Stimulated activated CD4-positive, alpha-beta T cell treated with anti-CD3 and anti-CD28 coated beads, Interleukin-1b, Interleukin-23, amount 100 ng/mL, for 4 hours (primary cell): ENCODE measurements around the gene PVALB.
A peak's percentile ranks its signal among the peaks of the same experiment; 100 is the strongest.

Source experiments
- DNase-seq, 2 donors: peaks; one replicate each; pipeline ENCODE4 v3.0.0-alpha.2; 2020; ENCODE audit warnings: low read depth in 2 of 2

The PVALB gene

DNA sequence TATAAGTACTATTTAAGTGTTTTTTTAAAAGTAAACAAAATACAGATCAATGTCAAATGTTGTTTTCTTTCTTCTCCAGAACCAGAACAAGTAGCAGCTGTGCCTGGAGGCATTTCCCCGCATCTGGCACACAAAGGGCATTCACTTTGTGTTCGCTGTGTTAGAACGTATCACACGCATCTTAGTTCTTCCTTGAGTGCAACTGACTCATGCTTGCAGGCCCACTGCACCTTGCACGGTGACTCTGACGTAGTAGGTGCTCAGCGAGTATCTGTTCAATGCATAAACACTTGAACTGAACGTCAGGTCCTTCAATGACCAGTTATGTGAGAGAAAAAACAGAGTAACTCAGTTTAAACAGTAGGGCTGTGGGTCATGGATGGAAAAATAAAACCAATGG, 44.4 kb downstream of the PVALB start:
- DNase-seq, result no peak

DNA sequence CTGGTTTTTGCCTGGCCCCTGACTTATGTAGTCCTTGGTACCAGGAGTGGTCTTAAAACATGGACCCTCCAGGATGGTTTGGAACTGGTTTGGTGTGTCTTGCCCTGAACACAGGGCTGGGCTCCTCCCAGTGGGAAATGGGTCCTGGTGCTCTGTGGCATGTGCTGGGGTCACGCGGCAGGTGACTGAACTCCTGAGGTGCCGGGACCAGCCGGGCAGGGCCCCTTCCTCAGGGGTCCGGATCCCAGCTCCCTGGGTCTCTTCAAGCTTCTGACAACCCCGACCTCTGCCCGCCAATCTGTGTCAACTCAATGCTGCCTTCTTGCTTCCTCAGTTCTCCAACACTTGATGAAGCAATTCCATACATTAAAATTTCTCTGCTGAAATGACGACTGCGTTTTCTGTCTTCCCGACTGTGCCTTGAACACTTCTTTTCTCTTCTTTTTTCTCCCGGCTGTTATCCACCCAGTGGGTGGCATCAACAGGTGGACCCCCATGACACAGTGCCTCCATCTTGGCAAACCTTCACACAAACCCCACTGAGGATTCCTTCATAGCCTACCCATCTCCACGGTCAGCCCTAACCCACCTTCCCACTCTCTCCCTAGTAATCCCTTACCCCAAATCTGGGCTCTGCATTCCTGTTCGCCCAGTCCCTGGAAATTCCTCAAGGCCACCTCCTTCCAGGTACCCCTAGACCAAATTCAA, 45.3 kb downstream of the PVALB start:
- no peak for DNase-seq

DNA sequence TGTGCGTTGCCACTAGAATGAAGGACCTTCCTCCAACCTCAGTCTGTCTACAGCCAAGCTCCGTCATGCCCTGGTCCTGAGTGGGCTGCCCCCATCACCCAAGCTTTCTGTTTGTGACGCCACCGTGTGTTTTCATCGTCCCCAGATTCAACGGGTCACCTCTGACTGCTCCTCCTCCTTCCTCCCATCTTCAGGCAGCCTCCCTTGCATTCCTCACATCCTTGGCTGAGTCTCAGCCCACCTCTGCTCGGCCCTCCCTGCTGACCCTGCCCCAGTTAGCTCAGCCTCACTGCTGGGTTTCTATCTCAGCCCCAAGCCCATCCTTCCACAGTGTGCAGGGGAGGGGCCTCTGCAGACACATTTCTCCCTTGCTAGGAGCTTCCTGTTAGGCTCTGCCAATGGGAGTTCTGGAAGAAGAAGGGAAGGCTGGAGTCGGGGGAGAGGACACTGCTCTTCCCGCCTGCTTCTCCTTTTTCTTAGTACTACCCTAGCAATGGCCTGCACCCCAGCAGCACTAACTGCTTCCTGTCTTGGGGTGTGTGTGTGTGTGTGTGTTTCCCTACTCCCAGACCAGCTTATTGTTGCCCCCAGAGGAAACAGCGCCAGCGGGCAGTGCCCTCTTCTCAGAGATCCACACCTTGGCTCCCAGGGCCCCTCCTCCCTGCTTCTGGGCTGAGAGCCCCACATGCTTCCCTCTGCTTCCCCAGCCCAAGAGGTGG, 46.2 kb downstream of the PVALB start:
- DNase-seq, result no peak

DNA sequence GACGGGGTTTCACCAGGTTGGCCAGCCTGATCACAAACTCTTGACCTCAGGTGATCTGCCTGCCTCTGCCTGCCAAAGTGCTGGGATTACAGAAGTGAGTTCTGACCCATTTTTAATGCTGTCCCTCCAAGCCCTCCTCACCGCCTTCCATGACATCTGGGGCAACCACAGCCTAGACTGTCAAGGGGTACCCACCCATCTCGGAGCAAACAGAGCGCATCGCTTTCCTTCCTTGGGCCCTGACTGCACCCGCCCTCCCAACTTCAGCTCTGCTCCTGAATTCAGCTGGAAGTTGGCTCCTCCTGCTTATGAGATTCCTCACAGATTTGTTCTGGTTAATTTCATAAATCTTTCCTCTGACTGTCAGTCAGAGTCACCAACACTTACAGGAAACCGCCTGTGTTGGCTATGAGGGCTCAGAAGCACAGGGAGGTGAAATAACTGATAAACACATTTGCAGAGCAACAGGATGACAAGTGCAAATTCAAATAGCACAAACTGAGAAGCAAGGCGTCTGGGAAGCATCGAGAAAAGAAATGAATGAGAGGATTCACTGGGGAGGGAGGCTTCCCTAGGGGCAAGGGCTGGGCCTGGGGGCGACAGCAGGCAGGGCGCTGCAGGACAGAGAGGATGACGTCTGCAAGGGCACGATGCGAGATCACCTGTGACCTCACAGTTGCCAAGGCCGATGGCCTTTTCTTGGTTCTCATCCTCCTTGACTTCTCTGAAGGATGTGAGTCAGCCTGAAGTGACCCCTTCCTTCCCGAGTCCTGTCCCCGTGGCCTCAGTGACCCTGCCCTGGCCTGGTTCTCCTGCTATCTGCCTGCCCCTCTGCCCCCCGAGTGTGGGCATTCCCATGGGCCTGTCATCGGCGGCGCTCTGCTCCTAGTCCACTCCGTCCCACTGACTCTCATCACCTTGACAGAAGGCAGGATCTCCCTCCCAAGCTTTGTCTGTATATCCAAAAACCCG, 47.0 kb downstream of the PVALB start:
- DNase-seq, result no peak

DNA sequence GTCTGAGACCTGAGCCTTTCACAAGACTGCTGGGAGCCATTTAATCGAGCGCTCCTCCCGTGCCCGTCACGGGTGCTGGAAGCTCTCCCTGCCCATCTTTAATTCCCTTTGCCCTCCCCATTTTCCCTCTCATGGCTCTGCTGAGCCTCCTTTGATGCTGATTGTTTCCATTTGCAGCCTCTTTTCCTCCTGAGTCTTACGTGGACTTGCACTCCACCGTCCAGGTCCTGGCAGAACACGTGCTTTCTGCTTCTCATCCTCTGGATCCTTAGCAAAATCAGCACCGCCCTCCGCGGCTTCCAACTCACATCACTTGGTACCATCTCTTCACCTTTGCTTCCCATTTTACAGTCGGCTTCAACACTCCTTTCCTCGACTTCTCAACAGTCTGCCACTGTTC, 48.2 kb downstream of the PVALB start:
- DNase-seq, result no peak

DNA sequence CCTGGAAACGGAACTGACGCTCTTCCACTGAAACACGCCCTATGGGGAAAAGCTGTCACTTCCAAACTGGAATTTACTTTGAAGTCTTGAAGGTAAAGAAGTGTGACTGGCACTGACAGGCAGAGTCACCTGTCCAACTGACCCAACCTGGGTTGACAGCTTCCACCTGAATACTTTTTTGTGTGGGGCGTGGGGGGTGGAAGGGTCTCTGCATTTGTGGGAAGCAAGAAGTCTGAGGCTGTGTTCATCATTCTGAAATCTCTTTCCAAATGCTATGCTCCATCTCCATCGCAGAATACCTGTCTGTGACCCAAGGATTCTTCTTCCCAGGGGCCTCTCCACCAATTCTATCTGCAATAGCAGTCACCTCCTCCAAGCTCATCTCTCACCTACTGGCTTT, 48.7 kb downstream of the PVALB start:
- no peak for DNase-seq

DNA sequence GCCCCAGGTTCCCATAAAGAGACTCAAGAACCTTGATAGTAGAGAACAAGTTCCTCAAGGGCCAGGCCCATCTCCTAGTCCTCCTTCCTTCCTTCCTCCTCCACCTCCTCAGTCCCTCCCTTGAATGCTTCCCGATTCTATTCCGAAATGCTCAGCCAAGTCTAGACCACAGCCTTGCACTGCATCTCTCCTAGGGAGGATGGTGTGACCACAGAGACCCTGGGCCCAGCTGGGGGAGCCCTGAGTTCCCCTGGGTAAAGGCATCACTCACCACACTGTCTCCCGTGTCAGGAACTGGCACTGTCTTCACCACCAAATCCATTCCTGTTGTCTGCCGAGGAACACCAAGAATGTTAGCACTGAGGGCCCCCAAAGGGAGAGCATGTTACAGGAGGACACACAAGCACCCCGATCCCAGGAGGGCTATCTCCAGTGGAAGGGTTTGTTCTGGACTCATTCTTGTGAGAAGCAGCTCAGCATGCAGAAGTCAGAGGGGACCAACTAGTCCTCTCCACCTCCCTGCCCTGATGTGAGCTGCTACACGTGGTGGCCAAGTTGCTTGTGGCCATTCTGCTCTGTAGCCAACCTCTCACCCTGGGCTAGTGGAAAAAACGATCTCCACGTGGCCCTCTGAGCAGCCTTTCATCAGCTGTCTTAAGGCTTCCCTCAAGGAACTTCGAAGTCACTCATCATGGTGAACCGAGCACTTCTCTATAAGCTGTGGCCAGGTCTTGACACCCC, 49.6 kb downstream of the PVALB start:
- no peak for DNase-seq

DNA sequence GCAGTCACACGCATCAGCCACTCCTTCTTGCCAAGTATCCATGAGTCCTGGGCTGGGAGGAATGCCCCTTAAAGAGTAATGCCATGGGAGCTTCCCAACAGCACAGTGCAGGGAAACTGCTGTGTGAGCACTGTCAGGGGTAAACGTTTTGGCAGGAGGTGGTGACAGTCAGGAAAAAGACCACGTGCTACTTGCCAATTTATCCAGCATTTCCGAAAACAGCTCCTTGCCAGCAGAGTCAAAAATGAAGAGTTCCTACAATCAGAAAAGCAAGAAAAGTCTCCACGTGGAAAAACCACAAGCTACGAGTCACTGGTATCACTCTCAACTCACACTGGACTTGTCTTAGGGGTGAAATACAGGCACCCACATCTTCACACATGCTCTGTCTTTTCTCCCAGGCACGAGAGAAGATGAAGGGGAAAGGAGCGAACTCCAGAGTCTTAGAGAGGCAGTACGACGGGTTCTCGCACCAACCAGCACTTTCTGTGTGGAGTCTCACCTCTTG, 50.8 kb downstream of the PVALB start:
- DNase-seq, result no peak

DNA sequence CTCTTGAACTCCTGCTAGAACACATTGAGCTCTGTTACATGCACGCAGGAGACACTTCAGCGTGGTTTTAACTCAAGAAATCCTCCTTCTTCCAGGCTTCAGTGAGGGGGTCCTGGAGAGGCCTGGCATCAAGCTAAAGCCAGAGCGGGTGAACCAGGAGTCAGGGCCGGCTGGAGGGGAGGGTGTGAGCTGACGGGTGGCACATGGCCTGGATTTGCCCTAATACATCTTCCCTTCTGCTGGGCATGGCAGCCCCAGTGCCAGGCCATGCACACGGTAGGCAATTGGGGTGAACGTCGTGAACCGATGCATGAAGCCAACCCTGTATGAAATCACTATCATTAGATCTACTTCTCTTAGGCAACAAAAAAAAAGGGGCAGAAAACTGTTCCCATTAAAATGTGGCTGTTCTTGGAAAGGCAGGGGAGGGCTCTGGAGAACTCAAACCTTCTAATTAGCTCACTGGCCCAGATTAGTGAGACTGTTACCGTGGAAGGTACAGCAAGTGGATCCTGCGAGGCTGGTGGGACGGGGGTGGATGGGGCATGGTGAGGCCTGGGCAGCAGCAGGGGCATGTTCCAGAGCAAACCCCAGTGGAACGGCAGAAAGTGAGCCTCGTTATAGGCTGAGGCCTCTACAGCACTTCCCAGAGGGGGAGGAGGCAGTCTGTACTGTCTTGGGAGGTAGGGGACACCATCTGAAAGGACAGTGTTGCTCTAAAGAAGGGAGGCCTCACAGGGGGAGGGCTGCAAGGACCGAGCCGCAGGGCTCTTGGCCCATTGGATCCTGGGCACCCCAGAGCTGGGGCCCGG, 51.5 kb downstream of the PVALB start:
- no peak for DNase-seq

DNA sequence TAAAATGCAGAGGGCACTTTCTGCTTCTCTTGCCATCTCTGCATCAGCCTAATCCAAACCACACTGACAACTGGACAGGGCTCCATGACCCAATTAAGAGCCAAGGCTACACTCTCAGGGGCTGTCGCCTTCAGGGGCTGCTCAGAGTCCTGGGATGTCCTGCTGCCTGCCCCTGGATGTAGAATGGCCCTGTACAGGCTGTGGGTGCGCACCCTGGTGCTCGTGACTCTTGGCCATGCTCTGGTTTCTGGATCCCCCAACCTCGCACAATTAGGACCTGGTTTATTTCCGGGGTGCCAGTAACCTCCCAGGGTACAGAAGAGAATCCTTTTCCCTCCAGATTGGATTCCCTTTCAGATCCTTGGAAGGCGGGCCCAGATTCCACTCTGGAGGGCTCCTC, 52.2 kb downstream of the PVALB start:
- DNase-seq, result no peak

DNA sequence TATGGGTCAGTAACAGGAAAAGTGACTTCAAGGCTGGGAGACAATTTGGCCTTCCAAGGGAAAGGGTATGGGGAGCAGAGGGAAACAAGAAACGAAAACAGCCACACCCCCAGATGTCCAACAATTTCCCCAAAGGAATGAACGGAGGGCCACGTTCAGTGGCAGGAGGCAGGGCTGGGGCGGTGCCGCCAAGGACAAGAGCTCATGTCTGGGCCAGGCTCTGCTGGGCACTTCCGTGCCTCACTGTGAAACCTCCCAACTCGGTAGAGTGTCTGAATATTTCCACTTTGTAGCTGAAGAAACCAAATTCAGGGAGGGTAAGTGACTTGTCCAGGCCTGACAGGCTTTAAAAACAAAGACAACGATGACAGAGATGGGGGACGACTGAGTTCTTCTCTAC, 52.8 kb downstream of the PVALB start:
- DNase-seq, result no peak

DNA sequence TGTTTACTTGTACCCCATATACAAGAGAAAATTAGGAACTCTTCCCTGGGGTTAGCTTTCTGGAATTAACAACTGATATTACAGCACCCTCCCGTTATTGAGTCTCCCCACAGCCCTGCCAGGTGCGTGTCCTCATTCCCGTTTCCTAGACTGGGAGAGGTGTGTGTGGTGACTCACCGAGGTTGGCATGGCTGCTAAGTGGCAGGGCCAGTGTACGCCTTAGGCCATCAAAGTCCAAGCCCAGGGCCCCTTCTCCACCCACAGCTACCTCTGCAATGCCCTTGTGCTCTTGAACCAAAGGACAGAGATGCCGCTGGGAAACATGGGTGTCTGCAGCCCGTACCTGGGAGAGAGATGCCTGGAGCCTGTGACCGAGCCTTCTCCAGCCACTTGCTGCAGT, 53.3 kb downstream of the PVALB start:
- no peak for DNase-seq

DNA sequence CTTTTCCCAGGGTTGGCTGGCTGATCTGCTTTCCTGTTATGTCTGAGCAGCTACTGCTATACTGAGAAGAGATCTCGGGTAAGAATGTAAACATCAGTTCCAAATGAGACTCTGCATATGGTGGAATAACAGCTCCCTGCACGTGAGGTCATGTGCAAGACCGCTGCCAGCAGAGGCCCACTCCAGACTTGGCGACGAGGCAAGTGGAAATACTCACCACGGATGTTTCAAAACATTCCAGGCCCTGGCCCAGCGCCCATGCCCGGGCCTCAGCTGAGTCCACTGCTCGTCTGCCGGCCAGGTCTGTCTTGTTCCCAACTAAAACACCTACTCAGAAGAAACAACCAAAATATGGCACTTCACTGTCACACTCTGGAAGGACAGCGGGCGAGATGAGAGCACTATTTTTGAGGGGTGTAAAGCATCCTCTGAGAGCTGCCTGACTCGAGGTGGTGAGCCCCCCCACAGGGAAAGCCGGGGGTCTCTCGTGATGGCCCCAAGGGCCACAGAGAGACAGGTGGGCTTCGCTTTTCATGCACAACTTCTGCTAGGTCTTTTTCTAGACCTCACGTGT, 54.1 kb downstream of the PVALB start:
- DNase-seq, result no peak

DNA sequence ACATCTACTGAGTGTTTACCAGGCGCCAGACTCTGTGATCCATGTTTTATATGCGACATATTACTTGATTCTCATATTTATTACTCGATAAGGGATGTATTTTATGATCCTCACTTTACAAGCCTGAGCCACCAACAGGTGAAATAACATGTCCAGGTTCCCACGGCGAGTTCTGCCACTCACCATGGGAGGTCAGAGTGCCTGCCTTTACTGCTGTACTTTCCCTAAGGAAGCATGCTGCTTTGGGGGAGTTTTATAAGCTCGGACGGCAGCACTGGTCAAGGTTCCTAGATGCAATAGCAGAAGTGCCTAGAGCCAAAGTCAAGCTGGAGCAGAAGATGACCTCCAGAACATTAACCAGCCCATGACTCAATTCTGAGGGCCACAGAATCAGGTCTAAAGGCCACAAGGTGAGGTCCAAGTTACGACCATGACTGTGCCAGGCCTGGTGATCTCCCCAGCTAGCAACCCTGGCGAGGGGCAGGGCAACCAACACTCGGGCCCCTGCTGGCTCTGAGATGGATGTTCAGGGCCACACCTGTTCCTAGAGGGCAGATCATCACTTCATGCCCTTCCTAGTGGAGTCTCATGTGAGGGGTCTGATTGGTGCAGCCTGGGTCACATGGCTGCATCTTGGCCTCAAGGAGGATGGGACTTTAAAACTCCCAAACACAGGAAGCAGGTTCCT, 55.1 kb downstream of the PVALB start:
- DNase-seq, result no peak

DNA sequence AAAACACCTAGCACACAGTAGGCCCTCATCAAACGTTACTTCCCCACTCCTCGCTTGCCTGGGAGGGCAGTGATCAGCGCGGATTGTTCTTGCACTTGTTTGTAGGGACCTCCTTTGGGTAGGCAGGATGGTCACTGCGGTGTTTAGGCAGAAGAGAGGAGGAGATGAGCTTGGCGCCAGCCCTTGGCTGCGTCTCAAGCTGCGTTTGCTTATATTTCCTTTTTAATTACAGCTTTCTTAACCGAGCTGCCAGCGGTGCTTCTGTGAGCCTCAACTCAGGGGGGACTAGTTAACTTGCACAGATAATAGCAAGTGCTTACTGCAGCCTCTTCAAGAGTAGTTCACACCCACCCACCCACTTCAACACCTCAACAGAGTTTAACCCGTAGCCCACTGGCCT, 56.0 kb downstream of the PVALB start:
- no peak for DNase-seq

DNA sequence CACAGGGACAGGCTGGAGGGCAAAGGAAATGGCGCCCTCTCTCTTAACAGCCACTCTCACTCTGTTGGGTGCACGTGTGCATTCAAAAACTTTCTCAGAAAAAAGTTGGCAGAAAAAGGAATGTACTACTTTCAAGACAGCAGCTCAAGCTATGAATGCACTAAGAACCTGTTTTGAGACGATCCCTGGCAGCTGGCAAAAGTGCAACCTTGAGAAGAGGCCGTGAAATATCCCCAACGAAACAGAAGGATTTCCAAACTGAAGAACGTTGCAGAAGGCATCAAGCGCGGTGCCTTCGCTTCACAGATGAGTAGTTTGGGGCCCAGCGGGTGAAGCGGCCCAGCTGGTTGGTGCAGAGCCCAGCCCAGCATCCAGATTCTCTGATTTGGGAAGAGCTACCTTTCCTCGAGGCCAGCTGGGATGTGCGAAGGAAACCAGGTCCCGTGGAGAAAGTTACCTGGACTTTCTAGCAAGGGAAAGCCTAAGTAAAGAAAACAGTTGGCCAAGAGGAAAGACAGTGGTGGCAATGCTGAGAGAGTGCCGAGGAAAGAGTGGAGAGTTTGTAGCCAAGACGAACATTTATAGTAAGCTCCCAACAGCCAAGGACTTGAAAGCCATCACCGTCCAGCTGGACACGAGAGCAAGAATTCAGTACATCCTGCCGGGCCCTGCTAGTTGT, 57.2 kb downstream of the PVALB start:
- DNase-seq, result no peak

DNA sequence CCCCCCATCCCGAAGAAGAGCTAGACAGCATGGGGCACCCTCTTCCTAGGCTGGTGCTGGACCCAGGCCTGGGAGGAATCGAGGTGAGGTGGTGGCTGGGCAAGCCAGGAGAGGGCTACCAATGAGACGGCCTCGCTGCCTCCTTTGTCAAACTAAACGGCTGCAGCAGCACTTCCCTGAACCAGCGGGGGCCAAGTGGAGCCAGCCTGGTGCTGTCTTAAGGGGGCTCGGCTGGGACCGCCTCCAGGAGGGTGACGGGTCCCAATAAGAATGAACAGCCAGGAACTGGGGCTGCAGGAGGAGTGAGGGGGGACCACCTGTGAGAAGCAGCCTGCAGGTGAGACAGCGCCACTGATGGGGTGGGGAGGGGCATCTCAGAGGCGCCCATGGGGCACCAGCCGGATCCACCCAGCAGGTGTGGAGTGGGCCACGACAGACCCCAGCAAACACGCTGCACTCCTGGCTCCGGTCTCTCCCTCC, 58.0 kb downstream of the PVALB start:
- no peak for DNase-seq

DNA sequence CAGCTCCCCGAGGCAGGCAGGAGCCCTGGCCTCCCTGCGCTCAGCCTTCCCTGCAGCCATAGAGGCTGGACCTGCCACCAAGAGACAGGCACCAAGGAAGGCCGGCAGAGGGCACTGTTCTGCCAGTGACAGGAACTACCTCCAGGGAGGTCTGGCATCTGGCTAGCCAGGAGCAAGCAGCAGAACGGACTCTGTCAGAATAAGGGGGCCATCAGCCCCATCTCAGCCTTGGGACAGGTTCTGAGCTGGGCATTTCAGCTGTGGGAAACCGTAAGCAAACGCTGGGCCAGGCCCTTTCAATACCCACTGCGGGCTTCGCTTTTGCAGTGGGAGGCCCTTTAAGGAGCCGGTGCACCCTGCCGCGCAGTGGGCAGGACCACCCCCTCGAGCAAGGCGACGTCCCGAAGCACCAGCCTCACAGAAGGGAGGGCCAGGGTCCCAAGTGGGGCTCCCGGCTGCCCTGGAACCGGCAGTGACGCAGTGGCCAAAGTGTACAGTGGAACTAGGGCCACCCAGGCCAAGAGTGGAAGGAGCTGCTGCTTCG, 59.1 kb downstream of the PVALB start:
- peak; percentile 64 to 67 for DNase-seq
